ENCODE results near the gene ODC1.

- no peak for TF ChIP-seq POLR2A (IDR thresholded peaks at IDR 0.05)
- TF ChIP-seq CTCF (IDR thresholded peaks at IDR 0.05) = no peak
These were observed 45.0 kb upstream of the ODC1 start for GRCh38 chr2:10493075-10493633.
